Stimulated activated CD4-positive, alpha-beta T cell treated with anti-CD3 and anti-CD28 coated beads, Interleukin-1b, Interleukin-23, amount 100 ng/mL, for 1 hour (primary cell): ENCODE data around the gene S100A3.
"Not testable (repeated sequence)": the region's sequence is repeated elsewhere in the genome, so short reads cannot be mapped to it uniquely, and the experiment has no call there.

Experiments
- DNase-seq, 2 donors: peaks; one replicate each; pipeline ENCODE4 v3.0.0-alpha.2; 2020; ENCODE audit warnings: low read depth in 2 of 2

Gene S100A3

GRCh38 chr1:153535242-153536011 is 13.6 kb downstream of the S100A3 start, which contains the start of gene S100A6:
Gene S100A6, minus strand, starts transcription at chr1:153535991. Its CDS starts 652 bp downstream, at chr1:153535339.
- DNase-seq, result no peak

- DNase-seq, result no peak
These were observed 14.2 kb downstream of the S100A3 start for GRCh38 chr1:153534925-153535241.

- no peak for DNase-seq
These were observed 14.7 kb downstream of the S100A3 start for GRCh38 chr1:153534226-153534924.

- no peak for DNase-seq
These were observed 15.3 kb downstream of the S100A3 start for GRCh38 chr1:153533689-153534201.

GRCh38 chr1:153532769-153533599 is 16.1 kb downstream of the S100A3 start:
- peak; percentile 56 for DNase-seq

- DNase-seq, result no peak
These were observed 16.9 kb downstream of the S100A3 start for GRCh38 chr1:153532181-153532580.

GRCh38 chr1:153531638-153532037 is 17.4 kb downstream of the S100A3 start:
- DNase-seq, result no peak

- no peak for DNase-seq
These were observed 21.4 kb downstream of the S100A3 start for GRCh38 chr1:153527683-153528040.

- DNase-seq, result no peak
These were observed 21.9 kb downstream of the S100A3 start for GRCh38 chr1:153527023-153527682.

GRCh38 chr1:153526132-153526543 is 22.9 kb downstream of the S100A3 start:
- no peak for DNase-seq

- DNase-seq, result no peak
These were observed 23.9 kb downstream of the S100A3 start for GRCh38 chr1:153525088-153525728.

GRCh38 chr1:153522353-153523048 is 26.6 kb downstream of the S100A3 start:
- DNase-seq, result not testable (repeated sequence)

GRCh38 chr1:153521808-153522207 is 27.2 kb downstream of the S100A3 start:
- DNase-seq, result not testable (repeated sequence)

GRCh38 chr1:153520818-153521476 is 28.1 kb downstream of the S100A3 start:
- DNase-seq, result no peak

- DNase-seq, result not testable (repeated sequence)
These were observed 28.8 kb downstream of the S100A3 start for GRCh38 chr1:153520137-153520691.

- DNase-seq, result no peak
These were observed 29.8 kb downstream of the S100A3 start for GRCh38 chr1:153519242-153519641.

- DNase-seq, result no peak
These were observed 33.3 kb downstream of the S100A3 start for GRCh38 chr1:153515504-153516394.

- DNase-seq, result no peak
These were observed 35.4 kb downstream of the S100A3 start for GRCh38 chr1:153513666-153514065.

- no peak for DNase-seq
These were observed 36.0 kb downstream of the S100A3 start for GRCh38 chr1:153513023-153513422.
